Measurements from ENCODE around the gene PDP2. TPM values are rescaled to one million over a fixed set of nuclear protein-coding genes. Genes with fewer than 3 reads are reported as not detected.

The PDP2 gene
- total RNA-seq, 4 donors from 2014 or later, result 17.9 to 48.2 (median 20.5) TPM

GRCh38 chr16:66906916-66907836 lies 26.9 kb downstream of the PDP2 start:
- TF ChIP-seq, protein P1, sequence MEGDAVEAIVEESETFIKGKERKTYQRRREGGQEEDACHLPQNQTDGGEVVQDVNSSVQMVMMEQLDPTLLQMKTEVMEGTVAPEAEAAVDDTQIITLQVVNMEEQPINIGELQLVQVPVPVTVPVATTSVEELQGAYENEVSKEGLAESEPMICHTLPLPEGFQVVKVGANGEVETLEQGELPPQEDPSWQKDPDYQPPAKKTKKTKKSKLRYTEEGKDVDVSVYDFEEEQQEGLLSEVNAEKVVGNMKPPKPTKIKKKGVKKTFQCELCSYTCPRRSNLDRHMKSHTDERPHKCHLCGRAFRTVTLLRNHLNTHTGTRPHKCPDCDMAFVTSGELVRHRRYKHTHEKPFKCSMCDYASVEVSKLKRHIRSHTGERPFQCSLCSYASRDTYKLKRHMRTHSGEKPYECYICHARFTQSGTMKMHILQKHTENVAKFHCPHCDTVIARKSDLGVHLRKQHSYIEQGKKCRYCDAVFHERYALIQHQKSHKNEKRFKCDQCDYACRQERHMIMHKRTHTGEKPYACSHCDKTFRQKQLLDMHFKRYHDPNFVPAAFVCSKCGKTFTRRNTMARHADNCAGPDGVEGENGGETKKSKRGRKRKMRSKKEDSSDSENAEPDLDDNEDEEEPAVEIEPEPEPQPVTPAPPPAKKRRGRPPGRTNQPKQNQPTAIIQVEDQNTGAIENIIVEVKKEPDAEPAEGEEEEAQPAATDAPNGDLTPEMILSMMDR (IDR thresholded peaks at IDR 0.05), result no peak
- ATAC-seq (ENCODE audit: low FRiP score) (no peak), DNase-seq (ENCODE audit: low spot score) (no peak)

- TF ChIP-seq, protein P1 (IDR thresholded peaks at IDR 0.05), result no peak
- DNase-seq (ENCODE audit: low spot score) (no peak), ATAC-seq (ENCODE audit: low FRiP score) (no peak)
These were observed 27.8 kb downstream of the PDP2 start for GRCh38 chr16:66908116-66908515.

GRCh38 chr16:66908762-66909559 lies 28.6 kb downstream of the PDP2 start:
- ATAC-seq (ENCODE audit: low FRiP score), result no peak
- DNase-seq (ENCODE audit: low spot score), result no peak
- TF ChIP-seq, protein P1 (IDR thresholded peaks at IDR 0.05), result no peak

DNA sequence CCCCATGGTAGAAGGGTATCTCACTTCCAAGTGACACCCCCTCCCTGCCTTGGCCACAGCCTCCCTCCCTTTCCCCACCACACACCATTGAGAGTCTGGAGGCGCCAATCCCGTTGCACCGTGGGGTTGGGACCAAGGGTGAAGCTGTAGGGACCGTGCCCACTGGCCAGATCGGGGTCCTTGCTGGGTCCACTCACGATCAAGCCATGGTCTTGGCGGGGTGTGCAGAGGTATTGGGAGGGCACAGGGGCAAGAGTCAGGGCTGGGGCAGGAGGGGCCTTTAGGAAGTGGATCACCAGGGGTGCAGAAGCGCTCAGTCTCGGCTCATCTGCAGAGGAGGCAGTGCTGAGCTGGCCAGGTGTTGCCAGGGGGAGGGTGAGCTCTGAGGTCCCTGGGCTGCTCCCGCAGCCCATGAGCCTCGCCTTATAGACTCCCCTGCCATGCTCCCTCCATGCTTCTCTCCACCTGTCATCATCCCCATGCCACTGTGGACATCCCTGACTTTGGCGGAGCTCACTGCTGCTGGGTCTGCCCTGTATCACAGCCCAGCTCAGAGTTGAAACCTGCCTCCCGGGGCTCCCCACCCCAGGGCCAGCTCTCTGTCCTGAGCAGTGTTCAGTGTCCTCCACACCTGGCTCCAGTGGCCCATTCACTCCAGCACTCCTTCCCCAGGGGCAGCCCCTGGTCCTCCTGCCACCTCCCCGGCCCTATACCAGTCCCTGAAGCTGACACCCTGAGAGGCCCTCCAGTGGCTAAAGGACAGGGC lies 30.0 kb downstream of the PDP2 start:
- TF ChIP-seq, protein P1 (IDR thresholded peaks at IDR 0.05), result no peak
- no peak for DNase-seq (ENCODE audit: low spot score)
- ATAC-seq (ENCODE audit: low FRiP score), result no peak

- no peak for DNase-seq (ENCODE audit: low spot score)
- TF ChIP-seq, protein P1 (IDR thresholded peaks at IDR 0.05), result no peak
- ATAC-seq (ENCODE audit: low FRiP score), result no peak
These were observed 30.8 kb downstream of the PDP2 start for GRCh38 chr16:66911112-66911511.

DNA sequence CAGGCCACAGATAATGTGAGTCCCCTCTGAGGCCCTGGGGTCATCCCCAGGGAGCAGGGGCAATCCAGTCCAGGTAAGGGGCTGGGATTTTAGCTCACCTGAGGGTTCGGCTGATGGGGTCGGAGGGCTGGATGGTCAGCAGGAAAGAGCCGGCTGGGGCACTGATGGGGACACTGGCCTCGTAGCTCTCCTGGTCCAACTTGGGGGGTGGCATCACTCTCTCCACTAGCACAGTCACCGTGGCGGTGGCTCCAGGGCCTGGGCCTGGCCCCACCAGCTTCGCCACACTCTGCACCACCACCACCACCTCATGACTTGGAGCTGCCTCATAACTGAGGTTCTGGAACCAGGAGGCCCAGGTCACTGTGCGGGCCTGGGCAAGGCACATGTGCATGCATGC lies 31.5 kb downstream of the PDP2 start:
- DNase-seq (ENCODE audit: low spot score) (no peak), ATAC-seq (ENCODE audit: low FRiP score) (no peak)
- TF ChIP-seq, protein P1 (IDR thresholded peaks at IDR 0.05), result no peak

Data from omental fat pad (tissue), 4 donors.